AG08395 (cell line): ENCODE data around the gene PLEKHA6.
"Not testable (repeated sequence)": the region's sequence is repeated elsewhere in the genome, so short reads cannot be mapped to it uniquely, and the experiment has no call there.

Experiments
- DNase-seq: peaks from one replicate; pipeline ENCODE4 v3.0.0; 2012; ENCODE audit warnings: mixed read lengths, low spot score

The PLEKHA6 gene

GRCh38 chr1:204237515-204237914 is 122.2 kb downstream of the PLEKHA6 start:
- not testable (repeated sequence) for DNase-seq

- DNase-seq: peak; percentile 65
These were observed 127.2 kb downstream of the PLEKHA6 start for GRCh38 chr1:204232526-204232925.

GRCh38 chr1:204230211-204230610 is 129.5 kb downstream of the PLEKHA6 start:
- no peak for DNase-seq

GRCh38 chr1:204228896-204229295 is 130.8 kb downstream of the PLEKHA6 start:
- DNase-seq: no peak

- DNase-seq: no peak
These were observed 131.5 kb downstream of the PLEKHA6 start for GRCh38 chr1:204227996-204228785.

GRCh38 chr1:204227351-204227750 is 132.4 kb downstream of the PLEKHA6 start:
- no peak for DNase-seq

GRCh38 chr1:204225841-204226735 is 133.6 kb downstream of the PLEKHA6 start:
- DNase-seq: no peak

GRCh38 chr1:204224655-204225054 is 135.1 kb downstream of the PLEKHA6 start:
- no peak for DNase-seq

- DNase-seq: no peak
These were observed 136.4 kb downstream of the PLEKHA6 start for GRCh38 chr1:204223129-204223860.

- DNase-seq: no peak
These were observed 137.0 kb downstream of the PLEKHA6 start for GRCh38 chr1:204222764-204223055.

- DNase-seq: no peak
These were observed 137.5 kb downstream of the PLEKHA6 start for GRCh38 chr1:204222006-204222763.

- DNase-seq: no peak
These were observed 138.5 kb downstream of the PLEKHA6 start for GRCh38 chr1:204221271-204221670.

- peak; percentile 39 for DNase-seq
These were observed 139.6 kb downstream of the PLEKHA6 start for GRCh38 chr1:204219971-204220616.

- no peak for DNase-seq
These were observed 141.2 kb downstream of the PLEKHA6 start for GRCh38 chr1:204218552-204218951.

GRCh38 chr1:204217648-204218000 is 142.1 kb downstream of the PLEKHA6 start:
- DNase-seq: no peak

GRCh38 chr1:204216880-204217647 is 142.7 kb downstream of the PLEKHA6 start:
- DNase-seq: no peak

GRCh38 chr1:204216236-204216635 is 143.5 kb downstream of the PLEKHA6 start:
- DNase-seq: no peak

- peak; percentile 72 for DNase-seq
These were observed 145.8 kb downstream of the PLEKHA6 start, which contains the start of gene GOLT1A for GRCh38 chr1:204213668-204214662. Gene GOLT1A, minus strand, starts transcription at chr1:204213988. Its CDS starts 82 bp downstream, at chr1:204213906.

GRCh38 chr1:204212715-204213114 is 147.0 kb downstream of the PLEKHA6 start:
- DNase-seq: no peak
